ENCODE results near the gene SDHC.

DNA sequence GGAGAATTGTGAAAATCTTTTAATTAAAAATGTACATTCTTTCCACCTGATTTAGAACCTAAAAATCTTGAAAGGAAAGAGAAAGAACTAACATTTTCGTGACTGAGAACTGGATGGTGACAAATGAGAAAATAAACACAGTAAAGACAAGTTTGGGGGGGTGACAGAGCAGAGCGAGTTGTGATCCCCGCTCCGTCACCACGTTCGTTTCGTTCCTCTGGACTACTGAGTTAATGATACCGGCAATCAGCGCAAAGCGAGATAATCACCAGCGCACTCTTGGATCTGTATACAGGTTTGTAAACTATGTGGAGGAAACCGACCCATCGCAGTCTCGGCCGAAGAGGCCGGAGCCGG, 84.7 kb downstream of the SDHC start:
- TF ChIP-seq, protein P1, sequence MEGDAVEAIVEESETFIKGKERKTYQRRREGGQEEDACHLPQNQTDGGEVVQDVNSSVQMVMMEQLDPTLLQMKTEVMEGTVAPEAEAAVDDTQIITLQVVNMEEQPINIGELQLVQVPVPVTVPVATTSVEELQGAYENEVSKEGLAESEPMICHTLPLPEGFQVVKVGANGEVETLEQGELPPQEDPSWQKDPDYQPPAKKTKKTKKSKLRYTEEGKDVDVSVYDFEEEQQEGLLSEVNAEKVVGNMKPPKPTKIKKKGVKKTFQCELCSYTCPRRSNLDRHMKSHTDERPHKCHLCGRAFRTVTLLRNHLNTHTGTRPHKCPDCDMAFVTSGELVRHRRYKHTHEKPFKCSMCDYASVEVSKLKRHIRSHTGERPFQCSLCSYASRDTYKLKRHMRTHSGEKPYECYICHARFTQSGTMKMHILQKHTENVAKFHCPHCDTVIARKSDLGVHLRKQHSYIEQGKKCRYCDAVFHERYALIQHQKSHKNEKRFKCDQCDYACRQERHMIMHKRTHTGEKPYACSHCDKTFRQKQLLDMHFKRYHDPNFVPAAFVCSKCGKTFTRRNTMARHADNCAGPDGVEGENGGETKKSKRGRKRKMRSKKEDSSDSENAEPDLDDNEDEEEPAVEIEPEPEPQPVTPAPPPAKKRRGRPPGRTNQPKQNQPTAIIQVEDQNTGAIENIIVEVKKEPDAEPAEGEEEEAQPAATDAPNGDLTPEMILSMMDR (IDR thresholded peaks at IDR 0.05) = no peak
- no peak; the same call in 1 of the 2 replicates for TF ChIP-seq RFX5 (IDR thresholded peaks at IDR 0.05)
- TF ChIP-seq EHMT2 (IDR thresholded peaks at IDR 0.05; ENCODE audit: low read depth) = no peak
- TF ChIP-seq CHD2 (IDR thresholded peaks at IDR 0.05; ENCODE audit: low read length, partially characterized antibody) = no peak
- no peak for TF ChIP-seq MAZ (IDR thresholded peaks at IDR 0.05; ENCODE audit: borderline replicate concordance, low read depth, low read length)
- TF ChIP-seq, protein P2, sequence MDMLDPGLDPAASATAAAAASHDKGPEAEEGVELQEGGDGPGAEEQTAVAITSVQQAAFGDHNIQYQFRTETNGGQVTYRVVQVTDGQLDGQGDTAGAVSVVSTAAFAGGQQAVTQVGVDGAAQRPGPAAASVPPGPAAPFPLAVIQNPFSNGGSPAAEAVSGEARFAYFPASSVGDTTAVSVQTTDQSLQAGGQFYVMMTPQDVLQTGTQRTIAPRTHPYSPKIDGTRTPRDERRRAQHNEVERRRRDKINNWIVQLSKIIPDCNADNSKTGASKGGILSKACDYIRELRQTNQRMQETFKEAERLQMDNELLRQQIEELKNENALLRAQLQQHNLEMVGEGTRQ (IDR thresholded peaks at IDR 0.05) = no peak
- no peak for TF ChIP-seq SREBF2 (IDR thresholded peaks at IDR 0.05)
- no peak for TF ChIP-seq BHLHE40 (IDR thresholded peaks at IDR 0.05; ENCODE audit: low read depth, low read length)
- TF ChIP-seq RCOR1 (IDR thresholded peaks at IDR 0.05; ENCODE audit: low read depth, low read length) = no peak
- TF ChIP-seq TP53 (CRISPR knock-in tag; IDR thresholded peaks at IDR 0.05) = no peak
- no peak for TF ChIP-seq GATA3 (IDR thresholded peaks at IDR 0.05; ENCODE audit: borderline replicate concordance)
- TF ChIP-seq POLR2A (IDR thresholded peaks at IDR 0.05; ENCODE audit: low read length) = no peak
- 0 out of 2 replicates have a peak, but pooled peaks have one; percentile 14 for TF ChIP-seq ZNF302 (CRISPR knock-in tag; IDR thresholded peaks at IDR 0.05)
- TF ChIP-seq, protein P3, sequence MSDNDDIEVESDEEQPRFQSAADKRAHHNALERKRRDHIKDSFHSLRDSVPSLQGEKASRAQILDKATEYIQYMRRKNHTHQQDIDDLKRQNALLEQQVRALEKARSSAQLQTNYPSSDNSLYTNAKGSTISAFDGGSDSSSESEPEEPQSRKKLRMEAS (IDR thresholded peaks at IDR 0.05) = no peak

Measured in A549 (cell line).